Measurements from ENCODE around the gene RPS6KA1.

RPS6KA1 gene

GRCh38 chr1:26538480-26539412 lies 9.2 kb downstream of the RPS6KA1 start:
- no peak overlapping the region for H3K4me3 ChIP-seq (ENCODE audit: low read length)
- peak; percentile 56 for TF ChIP-seq CTCF (conservative IDR thresholded peaks at IDR 0.05; ENCODE audit: low read depth, low read length)
- DNase-seq (ENCODE audit: low read depth): no peak

- no peak for DNase-seq (ENCODE audit: low read depth)
- H3K4me3 ChIP-seq (ENCODE audit: low read length): no peak overlapping the region
These were observed 10.2 kb downstream of the RPS6KA1 start for GRCh38 chr1:26539722-26540121.

GRCh38 chr1:26540351-26540750 lies 10.8 kb downstream of the RPS6KA1 start:
- no peak for DNase-seq (ENCODE audit: low read depth)
- no peak for TF ChIP-seq CTCF (conservative IDR thresholded peaks at IDR 0.05; ENCODE audit: low read depth, low read length)

More at GRCh38 chr1:26539722-26540121, 10.2 kb downstream of the RPS6KA1 start:
- no peak for TF ChIP-seq CTCF (conservative IDR thresholded peaks at IDR 0.05; ENCODE audit: low read depth, low read length)

GRCh38 chr1:26541431-26541815 lies 11.9 kb downstream of the RPS6KA1 start:
- TF ChIP-seq CTCF (conservative IDR thresholded peaks at IDR 0.05; ENCODE audit: low read depth, low read length): no peak
- H3K4me3 ChIP-seq (ENCODE audit: low read length): no peak overlapping the region
- DNase-seq (ENCODE audit: low read depth): no peak

More at GRCh38 chr1:26540351-26540750, 10.8 kb downstream of the RPS6KA1 start:
- no peak overlapping the region for H3K4me3 ChIP-seq (ENCODE audit: low read length)

- no peak for TF ChIP-seq CTCF (conservative IDR thresholded peaks at IDR 0.05; ENCODE audit: low read depth, low read length)
- DNase-seq (ENCODE audit: low read depth): no peak
- H3K4me3 ChIP-seq (ENCODE audit: low read length): no peak overlapping the region
These were observed 12.5 kb downstream of the RPS6KA1 start for GRCh38 chr1:26541816-26542711.

- DNase-seq (ENCODE audit: low read depth): no peak
- H3K4me3 ChIP-seq (ENCODE audit: low read length): no peak overlapping the region
- no peak for TF ChIP-seq CTCF (conservative IDR thresholded peaks at IDR 0.05; ENCODE audit: low read depth, low read length)
These were observed 13.3 kb downstream of the RPS6KA1 start for GRCh38 chr1:26542771-26543451.

All from retinal pigment epithelial cell (primary cell).